Glutamatergic neuron (in vitro differentiated cells): Measurements from ENCODE around the gene MTNR1B. TPM values are rescaled to one million over a fixed set of nuclear protein-coding genes. Genes with fewer than 3 reads are reported as not detected.

Experiments used
- DNase-seq: peaks from one replicate; pipeline ENCODE4 v3.0.0; 2022
- H3K27ac Mint-ChIP-seq: one replicate; pipeline ENCODE4 v1.8.0; 2020; ENCODE audit warnings: mild to moderate bottlenecking, mixed read lengths, inconsistent platforms; ENCODE audit not compliant: unreplicated experiment
- H3K27me3 Mint-ChIP-seq: one replicate; pipeline ENCODE4 v1.8.0; 2020; ENCODE audit warnings: mild to moderate bottlenecking, moderate library complexity, mixed read lengths, inconsistent platforms; ENCODE audit not compliant: unreplicated experiment
- H3K36me3 Mint-ChIP-seq: one replicate; pipeline ENCODE4 v1.8.0; 2020; ENCODE audit warnings: mild to moderate bottlenecking, mixed read lengths, inconsistent platforms; ENCODE audit not compliant: unreplicated experiment
- H3K4me1 Mint-ChIP-seq: one replicate; pipeline ENCODE4 v1.8.0; 2020; ENCODE audit warnings: mild to moderate bottlenecking, low read depth, mixed read lengths, inconsistent platforms; ENCODE audit not compliant: unreplicated experiment
- H3K4me3 Mint-ChIP-seq: one replicate; pipeline ENCODE4 v1.8.0; 2020; ENCODE audit warnings: mild to moderate bottlenecking, mixed read lengths, inconsistent platforms; ENCODE audit not compliant: unreplicated experiment
- H3K9me3 Mint-ChIP-seq: one replicate; pipeline ENCODE4 v1.8.0; 2020; ENCODE audit warnings: mild to moderate bottlenecking, moderate library complexity, mixed read lengths, inconsistent platforms; ENCODE audit not compliant: unreplicated experiment
- total RNA-seq: library from RNA; stranded (reverse); fragmentation: NEBNext Ultra II Directional; extraction: Animal tissue kit (Norgen Biotek cat#: 25700); gene quantifications from one replicate; pipeline ENCODE4 v1.2.1, GENCODE V29; 2021; ENCODE audit not compliant: unreplicated experiment
- TF ChIP-seq, protein P1 (sequence below): fragments of 200-600 bp; sonication (generic); IDR thresholded peaks from one replicate; pipeline ENCODE4 v1.5.0; 2021; ENCODE audit not compliant: partially characterized antibody, unreplicated experiment

Gene MTNR1B
- total RNA-seq, 1 donor from 2014 or later, result not detected

GRCh38 chr11:93001806-93002205 is 32.4 kb downstream of the MTNR1B start:
- no peak for DNase-seq
- no peaks in the 10 kb centered on the region for H3K36me3 Mint-ChIP-seq

GRCh38 chr11:93002380-93002779 is 32.9 kb downstream of the MTNR1B start:
- Mint-ChIP-seq H3K4me1 (peaks cover 4% of the 10 kb centered on the region), H3K27me3 (peaks cover 7% of the 10 kb centered on the region), H3K4me3 (no peak overlapping the region), H3K9me3 (peaks cover 8% of the 10 kb centered on the region), H3K27ac (no peak overlapping the region), H3K36me3 (no peaks in the 10 kb centered on the region)
- TF ChIP-seq, protein P1, sequence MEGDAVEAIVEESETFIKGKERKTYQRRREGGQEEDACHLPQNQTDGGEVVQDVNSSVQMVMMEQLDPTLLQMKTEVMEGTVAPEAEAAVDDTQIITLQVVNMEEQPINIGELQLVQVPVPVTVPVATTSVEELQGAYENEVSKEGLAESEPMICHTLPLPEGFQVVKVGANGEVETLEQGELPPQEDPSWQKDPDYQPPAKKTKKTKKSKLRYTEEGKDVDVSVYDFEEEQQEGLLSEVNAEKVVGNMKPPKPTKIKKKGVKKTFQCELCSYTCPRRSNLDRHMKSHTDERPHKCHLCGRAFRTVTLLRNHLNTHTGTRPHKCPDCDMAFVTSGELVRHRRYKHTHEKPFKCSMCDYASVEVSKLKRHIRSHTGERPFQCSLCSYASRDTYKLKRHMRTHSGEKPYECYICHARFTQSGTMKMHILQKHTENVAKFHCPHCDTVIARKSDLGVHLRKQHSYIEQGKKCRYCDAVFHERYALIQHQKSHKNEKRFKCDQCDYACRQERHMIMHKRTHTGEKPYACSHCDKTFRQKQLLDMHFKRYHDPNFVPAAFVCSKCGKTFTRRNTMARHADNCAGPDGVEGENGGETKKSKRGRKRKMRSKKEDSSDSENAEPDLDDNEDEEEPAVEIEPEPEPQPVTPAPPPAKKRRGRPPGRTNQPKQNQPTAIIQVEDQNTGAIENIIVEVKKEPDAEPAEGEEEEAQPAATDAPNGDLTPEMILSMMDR, result no peak
- no peak for DNase-seq

More at GRCh38 chr11:93001806-93002205, 32.4 kb downstream of the MTNR1B start:
- Mint-ChIP-seq H3K27me3 (peaks cover 7% of the 10 kb centered on the region), H3K4me1 (peaks cover 4% of the 10 kb centered on the region), H3K4me3 (no peak overlapping the region), H3K27ac (no peak overlapping the region), H3K9me3 (peaks cover 8% of the 10 kb centered on the region)
- TF ChIP-seq, protein P1, result no peak

- Mint-ChIP-seq H3K4me3 (peak overlapping the region; percentile 8), H3K36me3 (peaks cover 4% of the 10 kb centered on the region), H3K4me1 (peaks cover 4% of the 10 kb centered on the region), H3K9me3 (peaks cover 8% of the 10 kb centered on the region), H3K27ac (peak overlapping the region; percentile 85), H3K27me3 (peaks cover 7% of the 10 kb centered on the region)
- peak; percentile 27 for DNase-seq
- TF ChIP-seq, protein P1, result no peak
Measured at GRCh38 chr11:93005239-93005638, 35.8 kb downstream of the MTNR1B start.

DNA sequence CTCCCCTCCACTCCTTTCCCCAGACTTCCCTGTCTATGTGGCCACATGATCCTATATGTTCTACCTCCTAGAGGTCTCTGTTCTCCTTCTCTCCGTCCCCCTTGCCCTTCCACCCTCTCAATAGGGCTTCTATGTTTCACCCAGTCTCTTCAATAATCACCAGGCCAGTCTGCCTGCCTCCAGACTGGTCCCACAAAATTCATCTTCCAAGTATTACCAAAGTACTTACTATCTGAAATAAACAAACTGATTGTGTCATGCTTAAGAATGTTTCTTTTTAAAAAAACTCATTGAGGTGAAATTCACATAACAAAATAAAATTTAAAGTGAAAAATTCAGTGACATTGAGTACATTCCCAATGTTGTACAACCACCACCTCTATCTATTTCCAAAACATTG is 44.2 kb downstream of the MTNR1B start:
- H3K27ac Mint-ChIP-seq, result no peak overlapping the region
- no peaks in the 10 kb centered on the region for H3K36me3 Mint-ChIP-seq
- TF ChIP-seq, protein P1, result no peak
- no peak overlapping the region for H3K4me3 Mint-ChIP-seq
- H3K27me3 Mint-ChIP-seq, result no peaks in the 10 kb centered on the region
- no peak for DNase-seq
- H3K9me3 Mint-ChIP-seq, result no peaks in the 10 kb centered on the region
- H3K4me1 Mint-ChIP-seq, result no peaks in the 10 kb centered on the region

DNA sequence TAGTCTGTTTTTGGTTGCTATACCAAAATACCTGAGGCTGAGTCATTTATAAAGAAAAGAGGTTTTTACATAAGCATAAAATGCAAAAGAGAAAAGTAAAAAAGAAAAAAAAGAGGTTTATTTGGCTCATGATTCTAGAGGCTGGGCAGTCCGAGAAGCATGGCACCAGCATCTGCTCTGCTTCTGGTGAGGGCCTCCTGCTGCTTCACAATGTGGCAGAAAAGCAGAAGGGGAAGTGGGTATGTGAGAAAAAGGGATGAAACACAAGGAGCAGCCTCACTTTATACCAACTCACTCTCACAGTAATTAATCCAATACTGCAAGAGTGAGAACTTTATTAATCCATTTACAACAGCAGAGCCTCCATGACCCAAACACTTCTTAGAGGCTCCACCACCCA is 47.1 kb downstream of the MTNR1B start:
- peaks cover 2% of the 10 kb centered on the region for H3K9me3 Mint-ChIP-seq
- no peak for DNase-seq
- TF ChIP-seq, protein P1, result no peak
- H3K36me3 Mint-ChIP-seq, result no peaks in the 10 kb centered on the region
- H3K4me3 Mint-ChIP-seq, result no peak overlapping the region
- H3K27ac Mint-ChIP-seq, result no peak overlapping the region
- no peaks in the 10 kb centered on the region for H3K27me3 Mint-ChIP-seq
- H3K4me1 Mint-ChIP-seq, result no peaks in the 10 kb centered on the region
